Mucosa of descending colon (tissue), 3 donors: Measurements from ENCODE around the gene IQGAP2. TPM values are rescaled to one million over a fixed set of nuclear protein-coding genes. Genes with fewer than 3 reads are reported as not detected.

ENCODE experiments used
- ATAC-seq: fragments of 200-7000 bp; cut with Tn5 transposase; one replicate; pipeline ENCODE4 v1.9.1; 2020; ENCODE audit warnings: mild to moderate bottlenecking, moderate library complexity
- DNase-seq, 3 donors: peaks; one replicate each; pipeline ENCODE4 v3.0.0-alpha.2; 2020
- H3K36me3 ChIP-seq: fragments of 200-600 bp; one replicate; pipeline ENCODE4 v1.8.0; 2021; ENCODE audit warnings: low read depth, mild to moderate bottlenecking
- H3K4me1 ChIP-seq: fragments of 200-600 bp; one replicate; pipeline ENCODE4 v1.8.0; 2021; ENCODE audit warnings: low read depth, mild to moderate bottlenecking
- H3K4me3 ChIP-seq: fragments of 200-600 bp; one replicate; pipeline ENCODE4 v1.8.0; 2021; ENCODE audit warnings: mild to moderate bottlenecking
- H3K9me3 ChIP-seq: fragments of 200-600 bp; one replicate; pipeline ENCODE4 v1.8.0; 2021; ENCODE audit warnings: mild to moderate bottlenecking
- CTCF ChIP-seq: fragments of 200-600 bp; IDR thresholded peaks from one replicate; pipeline ENCODE4 v1.8.0; 2022; ENCODE audit warnings: antibody characterized with exemption, mild to moderate bottlenecking
- intact Hi-C, 2 donors: fragments of 100-400 bp; cut with DNase I in 1 of 2; cut with micrococcal nuclease in 1 of 2; formaldehyde crosslinking; loops; one replicate each; pipeline versions ENCODE4 v1.11.0 to v1.11.1; 2022; cut with DNase I, micrococcal nuclease
- total RNA-seq, 3 donors: library from RNA; stranded (reverse); fragmentation: NEBNext Ultra II Directional in 2 of 3; extraction: Animal tissue kit (Norgen Biotek cat#: 25700) in 2 of 3; gene quantifications; one replicate each; pipeline versions ENCODE4 v1.2.1 to v1.2.4, GENCODE V29; 2021 to 2023
- donor health status: DM: no; HTN: no; CAD: no; lungs with moderate emphysema.
- donor health status: DM: no; HTN: no; CAD: no.
- donor health status: DM: no; HTN: yes; CAD: no.

The IQGAP2 gene
- total RNA-seq, 3 donors from 2014 or later = 59.7 to 159 (median 84.8) TPM

GRCh38 chr5:76714751-76715485, 311.8 kb downstream of the IQGAP2 start:
- H3K36me3 ChIP-seq = no peaks in the 10 kb centered on the region
- H3K4me1 ChIP-seq = peaks cover 4% of the 10 kb centered on the region
- no peaks in the 10 kb centered on the region for H3K9me3 ChIP-seq
- H3K4me3 ChIP-seq = no peak overlapping the region
- no peak for TF ChIP-seq CTCF
- peak in 1 of 3 donors; percentile 27 for DNase-seq
- intact Hi-C loops = no loop called here
- peak; percentile 39 for ATAC-seq

- no peaks in the 10 kb centered on the region for H3K9me3 ChIP-seq
- peaks cover 4% of the 10 kb centered on the region for H3K4me1 ChIP-seq
- H3K4me3 ChIP-seq = no peak overlapping the region
- TF ChIP-seq CTCF = no peak
- no peak for ATAC-seq
- peak in 1 of 3 donors; percentile 20 for DNase-seq
- no peaks in the 10 kb centered on the region for H3K36me3 ChIP-seq
- intact Hi-C loops = no loop called here
These were observed 312.3 kb downstream of the IQGAP2 start for GRCh38 chr5:76715486-76715735.

- TF ChIP-seq CTCF = peak; percentile 33
- no peaks in the 10 kb centered on the region for H3K36me3 ChIP-seq
- H3K4me1 ChIP-seq = peaks cover 4% of the 10 kb centered on the region
- peak within 1 kb of the TSS; percentile 50 for H3K4me3 ChIP-seq
- no peaks in the 10 kb centered on the region for H3K9me3 ChIP-seq
- peak; percentile 92 for ATAC-seq
- peak; percentile 56 to 76 (median 72) for DNase-seq
- intact Hi-C loops = no loop called here
These were observed 312.8 kb downstream of the IQGAP2 start, which contains the start of gene F2R for GRCh38 chr5:76715736-76716455. Gene F2R, plus strand, starts transcription at chr5:76716126. Its CDS starts 182 bp downstream, at chr5:76716308.

GRCh38 chr5:76716456-76717157, 313.5 kb downstream of the IQGAP2 start:
- DNase-seq (peak in 1 of 3 donors; percentile 44), ATAC-seq (peak; percentile 30)
- no peak for TF ChIP-seq CTCF

GRCh38 chr5:76717222-76718083, 314.4 kb downstream of the IQGAP2 start:
- TF ChIP-seq CTCF = no peak
- H3K4me3 ChIP-seq = no peak overlapping the region
- no peak for ATAC-seq

More at GRCh38 chr5:76716456-76717157, 313.5 kb downstream of the IQGAP2 start:
- intact Hi-C loops = no loop called here
- no peaks in the 10 kb centered on the region for H3K9me3 ChIP-seq
- H3K36me3 ChIP-seq = no peaks in the 10 kb centered on the region
- H3K4me1 ChIP-seq = peaks cover 4% of the 10 kb centered on the region
- peak overlapping the region; percentile 50 for H3K4me3 ChIP-seq

More at GRCh38 chr5:76717222-76718083, 314.4 kb downstream of the IQGAP2 start:
- Histone ChIP-seq H3K4me1 (peaks cover 4% of the 10 kb centered on the region), H3K9me3 (no peaks in the 10 kb centered on the region), H3K36me3 (no peaks in the 10 kb centered on the region)
- intact Hi-C loops = no loop called here
- no peak for DNase-seq
